K562 (cell line): Measurements from ENCODE around the gene NAV2.

Experiments used
- CTCF ChIP-seq, 3 experiments: IDR thresholded peaks in 2 of 3; conservative IDR thresholded peaks in 1 of 3; 2 replicates each; pipeline ENCODE4 v1.5.1; 2011 to 2012; ENCODE audit warnings: low read length in 3 of 3, mild to moderate bottlenecking in 3 of 3, control low read depth in 2 of 3, improper control_type of control experiment in 1 of 3, inconsistent platforms in 1 of 3, low read depth in 1 of 3, mixed read lengths in 1 of 3, moderate library complexity in 1 of 3; ENCODE audit not compliant: insufficient read depth in 2 of 3
- IRF2 ChIP-seq: sonication (generic); formaldehyde crosslinking; IDR thresholded peaks from 2 replicates; pipeline ENCODE4 v1.8.1; 2022; ENCODE audit warnings: mild to moderate bottlenecking, missing genetic modification reagents
- JUNB ChIP-seq: fragments of 450-650 bp; formaldehyde crosslinking; conservative IDR thresholded peaks from 2 replicates; pipeline ENCODE4 v1.4.0; 2020; ENCODE audit warnings: mild to moderate bottlenecking
- SP1 ChIP-seq: sonication (generic); formaldehyde crosslinking; IDR thresholded peaks from 2 replicates; pipeline ENCODE4 v1.8.1; 2022; ENCODE audit warnings: mild to moderate bottlenecking, missing genetic modification reagents
- TF ChIP-seq, protein P1 (sequence below): sonication (generic); formaldehyde crosslinking; IDR thresholded peaks from 2 replicates; pipeline ENCODE4 v1.8.0; 2022; ENCODE audit warnings: missing genetic modification reagents, mild to moderate bottlenecking, borderline replicate concordance
- TF ChIP-seq, protein P2 (sequence below): fragments of 250-450 bp; sonication (Bioruptor Pico); IDR thresholded peaks from 2 replicates; pipeline ENCODE4 v1.9.0; 2021; ENCODE audit warnings: mild to moderate bottlenecking
- TF ChIP-seq, protein P3 (sequence below): sonication (generic); formaldehyde crosslinking; IDR thresholded peaks from 2 replicates; pipeline ENCODE4 v1.8.1; 2022; ENCODE audit warnings: missing genetic modification reagents

DNA sequence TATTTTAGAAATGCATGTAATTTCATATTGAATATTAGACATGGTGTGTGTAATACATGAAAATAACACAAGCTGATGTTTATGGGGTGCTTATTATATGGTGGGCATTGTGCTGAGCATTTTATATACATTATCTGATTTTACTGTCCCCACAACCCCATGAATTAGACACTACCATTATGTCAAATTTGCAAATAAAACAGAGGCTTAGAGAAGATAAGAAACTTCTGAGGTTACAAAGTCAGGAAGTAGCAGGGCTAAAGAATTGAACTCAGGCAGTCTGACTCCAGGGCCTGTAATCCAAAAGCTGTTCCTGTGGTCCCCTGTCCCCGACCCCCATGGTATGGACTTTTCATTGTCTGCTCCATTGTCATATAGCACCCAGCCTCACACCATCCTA is 49.4 kb upstream of the NAV2 start:
- TF ChIP-seq, protein P1, sequence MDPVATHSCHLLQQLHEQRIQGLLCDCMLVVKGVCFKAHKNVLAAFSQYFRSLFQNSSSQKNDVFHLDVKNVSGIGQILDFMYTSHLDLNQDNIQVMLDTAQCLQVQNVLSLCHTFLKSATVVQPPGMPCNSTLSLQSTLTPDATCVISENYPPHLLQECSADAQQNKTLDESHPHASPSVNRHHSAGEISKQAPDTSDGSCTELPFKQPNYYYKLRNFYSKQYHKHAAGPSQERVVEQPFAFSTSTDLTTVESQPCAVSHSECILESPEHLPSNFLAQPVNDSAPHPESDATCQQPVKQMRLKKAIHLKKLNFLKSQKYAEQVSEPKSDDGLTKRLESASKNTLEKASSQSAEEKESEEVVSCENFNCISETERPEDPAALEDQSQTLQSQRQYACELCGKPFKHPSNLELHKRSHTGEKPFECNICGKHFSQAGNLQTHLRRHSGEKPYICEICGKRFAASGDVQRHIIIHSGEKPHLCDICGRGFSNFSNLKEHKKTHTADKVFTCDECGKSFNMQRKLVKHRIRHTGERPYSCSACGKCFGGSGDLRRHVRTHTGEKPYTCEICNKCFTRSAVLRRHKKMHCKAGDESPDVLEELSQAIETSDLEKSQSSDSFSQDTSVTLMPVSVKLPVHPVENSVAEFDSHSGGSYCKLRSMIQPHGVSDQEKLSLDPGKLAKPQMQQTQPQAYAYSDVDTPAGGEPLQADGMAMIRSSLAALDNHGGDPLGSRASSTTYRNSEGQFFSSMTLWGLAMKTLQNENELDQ (CRISPR knock-in tag): no peak
- TF ChIP-seq JUNB (no peak), SP1 (CRISPR knock-in tag) (no peak), CTCF (IDR thresholded peaks at IDR 0.05 in 2 of 3, conservative IDR thresholded peaks at IDR 0.05 in 1 of 3; ENCODE audit: insufficient read depth in 2 of 3, low read depth in 1 of 3, low read length in 3 of 3) (no peak), IRF2 (CRISPR knock-in tag) (no peak)
- TF ChIP-seq, protein P2, sequence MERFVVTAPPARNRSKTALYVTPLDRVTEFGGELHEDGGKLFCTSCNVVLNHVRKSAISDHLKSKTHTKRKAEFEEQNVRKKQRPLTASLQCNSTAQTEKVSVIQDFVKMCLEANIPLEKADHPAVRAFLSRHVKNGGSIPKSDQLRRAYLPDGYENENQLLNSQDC (CRISPR knock-in tag): no peak
- TF ChIP-seq, protein P3, sequence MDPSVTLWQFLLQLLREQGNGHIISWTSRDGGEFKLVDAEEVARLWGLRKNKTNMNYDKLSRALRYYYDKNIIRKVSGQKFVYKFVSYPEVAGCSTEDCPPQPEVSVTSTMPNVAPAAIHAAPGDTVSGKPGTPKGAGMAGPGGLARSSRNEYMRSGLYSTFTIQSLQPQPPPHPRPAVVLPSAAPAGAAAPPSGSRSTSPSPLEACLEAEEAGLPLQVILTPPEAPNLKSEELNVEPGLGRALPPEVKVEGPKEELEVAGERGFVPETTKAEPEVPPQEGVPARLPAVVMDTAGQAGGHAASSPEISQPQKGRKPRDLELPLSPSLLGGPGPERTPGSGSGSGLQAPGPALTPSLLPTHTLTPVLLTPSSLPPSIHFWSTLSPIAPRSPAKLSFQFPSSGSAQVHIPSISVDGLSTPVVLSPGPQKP (CRISPR knock-in tag): no peak
